GM12878 (cell line): ENCODE measurements around the gene ROBO1. TPM values are rescaled to one million over a fixed set of nuclear protein-coding genes. Genes with fewer than 3 reads are reported as not detected.

Experiments used
- ATAC-seq: fragments of 200-7000 bp; cut with Tn5 transposase; 3 replicates; pipeline ENCODE4 v1.9.1; 2020; ENCODE audit warnings: mild to moderate bottlenecking, moderate library complexity
- BruUV-seq: library from RNA; stranded (reverse); fragments of 400-500 nt; replicated peaks from 2 replicates; lab custom pipeline; 2021; lab: Mats Ljungman, UMichigan
- CTCF ChIA-PET: fragments of 300-600 bp; sonication (Branson Sonifier 250); formaldehyde crosslinking; extraction: SDS; loops from one replicate; lab custom pipeline; 2021; ENCODE audit warnings: inconsistent platforms; lab: Yijun Ruan, JAX
- POLR2A ChIA-PET: fragments of 350-600 bp; formaldehyde crosslinking; extraction: SDS; loops from one replicate; lab custom pipeline; 2021; ENCODE audit warnings: inconsistent platforms; lab: Charles Lee
- RAD21 ChIA-PET: fragments of 300-600 bp; sonication (Branson Sonifier 250); formaldehyde crosslinking; loops from one replicate; lab custom pipeline; 2023; ENCODE audit warnings: antibody characterized with exemption; ENCODE audit not compliant: unreplicated experiment; lab: Charles Lee
- SMC1A ChIA-PET: fragments of 300-600 bp; sonication (Branson Sonifier 250); formaldehyde crosslinking; loops from one replicate; lab custom pipeline; 2023; ENCODE audit not compliant: unreplicated experiment, uncharacterized antibody; lab: Charles Lee
- DNase-seq: peaks from one replicate; pipeline ENCODE4 v3.0.0-alpha.2; 2011; ENCODE audit warnings: low read depth, low spot score
- FAIRE-seq: peaks from 3 replicates; lab custom pipeline; 2011; peaks lifted over from hg19 to GRCh38; lab: Jason Lieb, UNC
- H2AFZ ChIP-seq: 2 replicates; pipeline ENCODE4 v1.6.0; 2011; ENCODE audit warnings: low read depth, low read length, control low read depth; ENCODE audit not compliant: control insufficient read depth
- H3K27ac ChIP-seq: 2 replicates; pipeline ENCODE4 v1.5.1; 2011; ENCODE audit warnings: control low read depth; ENCODE audit not compliant: control insufficient read depth, insufficient read depth
- H3K27me3 ChIP-seq, 2 experiments: replicated peaks in 1 of 2; 2 replicates each; pipeline versions ENCODE4 v1.6.0 to v1.6.1; 2011; ENCODE audit warnings: low read length in 1 of 2; ENCODE audit not compliant: control insufficient read depth in 2 of 2, insufficient read depth in 2 of 2
- H3K36me3 ChIP-seq, 2 experiments: 2 replicates each; pipeline ENCODE4 v1.5.1; 2011; ENCODE audit warnings: low read length in 1 of 2; ENCODE audit not compliant: control insufficient read depth in 2 of 2, insufficient read depth in 2 of 2
- H3K4me1 ChIP-seq: 2 replicates; pipeline ENCODE4 v1.6.1; 2011; ENCODE audit warnings: mild to moderate bottlenecking, low read length, moderate library complexity, mixed read lengths; ENCODE audit not compliant: control insufficient read depth, insufficient read depth
- H3K4me2 ChIP-seq: 2 replicates; pipeline ENCODE4 v1.6.0; 2011; ENCODE audit warnings: control low read depth; ENCODE audit not compliant: control insufficient read depth, insufficient read depth
- H3K4me3 ChIP-seq: fragments of 200-600 bp; sonication (generic); 2 replicates; pipeline ENCODE4 v1.5.1; 2016
- H3K79me2 ChIP-seq: 2 replicates; pipeline ENCODE4 v1.6.0; 2011; ENCODE audit warnings: low read length; ENCODE audit not compliant: control insufficient read depth, insufficient read depth
- H3K9ac ChIP-seq: 2 replicates; pipeline ENCODE4 v1.8.0; 2011; ENCODE audit warnings: low read length, control low read depth, mixed read lengths; ENCODE audit not compliant: control insufficient read depth, insufficient read depth
- H3K9me3 ChIP-seq: replicated peaks from 3 replicates; pipeline ENCODE4 v1.5.1; 2011; ENCODE audit warnings: mild to moderate bottlenecking, low read length; ENCODE audit not compliant: control insufficient read depth, insufficient read depth
- H4K20me1 ChIP-seq: 2 replicates; pipeline ENCODE4 v1.6.0; 2011; ENCODE audit not compliant: control insufficient read depth, insufficient read depth
- CBFB ChIP-seq: IDR thresholded peaks from 2 replicates; pipeline ENCODE4 v1.6.1; 2016; ENCODE audit warnings: antibody characterized with exemption, low read depth
- PAX5 ChIP-seq: IDR thresholded peaks from 2 replicates; pipeline ENCODE4 v1.6.1; 2011; ENCODE audit warnings: low read depth, low read length, borderline replicate concordance
- RCOR1 ChIP-seq: conservative IDR thresholded peaks from 2 replicates; pipeline ENCODE4 v1.6.1; 2012; ENCODE audit warnings: low read depth, low read length, improper control_type of control experiment
- RUNX3 ChIP-seq: IDR thresholded peaks from 2 replicates; pipeline ENCODE4 v1.6.1; 2012; ENCODE audit warnings: low read length, inconsistent platforms
- SIN3A ChIP-seq: IDR thresholded peaks from 2 replicates; pipeline ENCODE4 v1.6.1; 2012; ENCODE audit warnings: low read depth, low read length, improper control_type of control experiment
- ZNF384 ChIP-seq: IDR thresholded peaks from 2 replicates; pipeline ENCODE4 v1.6.1; 2012; ENCODE audit warnings: low read depth, mild to moderate bottlenecking, low read length, improper control_type of control experiment, borderline replicate concordance
- WGBS: methylation state at CpG from one replicate; pipeline ENCODE4 v1.1.6; 2016; ENCODE audit warnings: low lambda C conversion rate; ENCODE audit not compliant: insufficient replicate concordance, insufficient coverage; ENCODE audit errors: missing lambda C conversion rate; 5-methylcytosine and 5-hydroxymethylcytosine counted together
- in situ Hi-C: fragments of 300-500 bp; cut with MboI; formaldehyde crosslinking; loops from 9 replicates; pipeline ENCODE4 v1.14.3; 2018; ENCODE audit warnings: mixed read lengths
- intact Hi-C: fragments of 100-400 bp; cut with micrococcal nuclease; formaldehyde crosslinking; loops from one replicate; pipeline ENCODE4 v1.14.2; 2022; ENCODE audit not compliant: unreplicated experiment
- polyA plus RNA-seq, 11 experiments: library from polyadenylated mRNA; depleted of rRNA in 4 of 11; unstranded in 6 of 11; stranded (reverse) in 5 of 11; fragments of >200 nt; fragmentation: Nextera tagmentation in 4 of 11; fragmentation: Illumina TruSeq in 1 of 11; extraction: Ambion mirVana in 4 of 11; extraction: Trizol in 1 of 11; gene quantifications; 1 replicate in 1 of 11; 2 replicates in 10 of 11; pipeline versions ENCODE4 v1.2.1 to v1.2.3, GENCODE V29; 2011 to 2016; ENCODE audit warnings: inconsistent platforms in 2 of 11, missing spikeins in 2 of 11, low read depth in 1 of 11
- total RNA-seq, 4 experiments: library from RNA; depleted of rRNA in 3 of 4; stranded (reverse); fragments of >200 nt in 3 of 4; fragmentation: Illumina TruSeq in 1 of 4; extraction: Trizol in 1 of 4; gene quantifications; 2 replicates each; pipeline versions ENCODE4 v1.2.1 to v1.2.3, GENCODE V29; 2013 to 2021
- TF ChIP-seq, protein P1 (sequence below): fragments of 450-650 bp; IDR thresholded peaks from 2 replicates; pipeline ENCODE4 v1.6.1; 2017; ENCODE audit warnings: low read depth, mild to moderate bottlenecking, moderate library complexity
- TF ChIP-seq, protein P2 (sequence below): fragments of 450-650 bp; IDR thresholded peaks from 2 replicates; pipeline ENCODE4 v1.6.1; 2016; ENCODE audit warnings: mild to moderate bottlenecking
- TF ChIP-seq, protein P3 (sequence below): fragments of 450-650 bp; IDR thresholded peaks from 2 replicates; pipeline ENCODE4 v1.6.1; 2017; ENCODE audit warnings: borderline replicate concordance
- TF ChIP-seq, protein P4 (sequence below): fragments of 450-650 bp; IDR thresholded peaks from 2 replicates; pipeline ENCODE4 v1.6.1; 2016; ENCODE audit warnings: mild to moderate bottlenecking

ROBO1 gene
- total and polyA plus RNA-seq, 10 of the 15 experiments (the other 5 are each of a cell fraction or from before 2014, with no cell fraction given): 0.29 to 46.5 (median 1.2) TPM

DNA sequence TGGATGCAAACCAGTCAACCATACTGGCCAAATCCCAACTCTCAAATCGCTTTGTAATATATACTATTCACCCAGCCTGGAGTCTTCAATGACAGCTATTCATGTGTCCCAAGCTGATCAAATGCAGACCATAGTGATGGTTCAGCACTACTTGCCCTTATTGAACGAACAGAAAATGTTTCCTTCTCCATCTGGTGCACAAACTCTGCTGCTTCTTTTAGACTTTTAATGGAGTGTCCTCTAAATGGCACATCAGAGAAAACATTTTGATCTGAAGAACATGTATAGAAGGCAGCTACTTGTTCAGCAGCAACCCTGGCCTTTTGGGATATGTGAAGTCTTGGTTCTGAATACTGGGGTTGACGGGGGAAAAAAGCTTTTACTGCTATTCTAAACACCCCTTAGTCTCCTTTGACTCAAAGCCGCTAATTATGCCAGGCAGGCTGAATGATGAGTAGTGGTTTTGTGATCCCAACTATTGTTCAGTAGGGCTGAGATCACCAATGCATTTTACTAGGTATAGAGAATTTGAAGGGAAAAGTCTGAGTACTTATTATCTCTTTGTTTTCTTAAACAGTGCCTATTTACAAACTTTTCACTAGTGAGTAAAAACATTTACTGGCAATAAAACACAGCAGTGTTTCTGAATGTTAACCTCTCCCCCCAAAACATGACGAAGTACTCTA lies 781.2 kb downstream of the ROBO1 start:
- no peak overlapping the region for H3K9ac ChIP-seq
- H3K4me3 ChIP-seq: no peak overlapping the region
- DNase-seq: no peak
- ChIA-PET SMC1A (interaction anchor here (0.7 to 1.4 kb wide), 7 partner anchors 9 to 62 kb away, joined by 3 to 5 read pairs (median 4); no protein-coding TSS in a partner anchor), CTCF (interaction anchor here (1.0 to 1.1 kb wide), 3 partner anchors 13 to 341 kb away, joined by 3 read pairs; no protein-coding TSS in a partner anchor), RAD21 (interaction anchor here (0.9 to 3.3 kb wide), 7 partner anchors 13 to 326 kb away, joined by 3 to 9 read pairs (median 4); no protein-coding TSS in a partner anchor), POLR2A (no interaction called here)
- no peaks in the 10 kb centered on the region for H3K27me3 ChIP-seq
- H3K27ac ChIP-seq: no peak overlapping the region
- H3K4me1 ChIP-seq: no peaks in the 10 kb centered on the region
- TF ChIP-seq ZNF384: no peak
- TF ChIP-seq CBFB: no peak
- TF ChIP-seq, protein P1, sequence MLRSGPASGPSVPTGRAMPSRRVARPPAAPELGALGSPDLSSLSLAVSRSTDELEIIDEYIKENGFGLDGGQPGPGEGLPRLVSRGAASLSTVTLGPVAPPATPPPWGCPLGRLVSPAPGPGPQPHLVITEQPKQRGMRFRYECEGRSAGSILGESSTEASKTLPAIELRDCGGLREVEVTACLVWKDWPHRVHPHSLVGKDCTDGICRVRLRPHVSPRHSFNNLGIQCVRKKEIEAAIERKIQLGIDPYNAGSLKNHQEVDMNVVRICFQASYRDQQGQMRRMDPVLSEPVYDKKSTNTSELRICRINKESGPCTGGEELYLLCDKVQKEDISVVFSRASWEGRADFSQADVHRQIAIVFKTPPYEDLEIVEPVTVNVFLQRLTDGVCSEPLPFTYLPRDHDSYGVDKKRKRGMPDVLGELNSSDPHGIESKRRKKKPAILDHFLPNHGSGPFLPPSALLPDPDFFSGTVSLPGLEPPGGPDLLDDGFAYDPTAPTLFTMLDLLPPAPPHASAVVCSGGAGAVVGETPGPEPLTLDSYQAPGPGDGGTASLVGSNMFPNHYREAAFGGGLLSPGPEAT: no peak
- TF ChIP-seq RUNX3: no peak
- TF ChIP-seq, protein P2, sequence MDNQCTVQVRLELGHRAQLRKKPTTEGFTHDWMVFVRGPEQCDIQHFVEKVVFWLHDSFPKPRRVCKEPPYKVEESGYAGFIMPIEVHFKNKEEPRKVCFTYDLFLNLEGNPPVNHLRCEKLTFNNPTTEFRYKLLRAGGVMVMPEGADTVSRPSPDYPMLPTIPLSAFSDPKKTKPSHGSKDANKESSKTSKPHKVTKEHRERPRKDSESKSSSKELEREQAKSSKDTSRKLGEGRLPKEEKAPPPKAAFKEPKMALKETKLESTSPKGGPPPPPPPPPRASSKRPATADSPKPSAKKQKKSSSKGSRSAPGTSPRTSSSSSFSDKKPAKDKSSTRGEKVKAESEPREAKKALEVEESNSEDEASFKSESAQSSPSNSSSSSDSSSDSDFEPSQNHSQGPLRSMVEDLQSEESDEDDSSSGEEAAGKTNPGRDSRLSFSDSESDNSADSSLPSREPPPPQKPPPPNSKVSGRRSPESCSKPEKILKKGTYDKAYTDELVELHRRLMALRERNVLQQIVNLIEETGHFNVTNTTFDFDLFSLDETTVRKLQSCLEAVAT: no peak
- no peak for TF ChIP-seq SIN3A
- TF ChIP-seq, protein P3, sequence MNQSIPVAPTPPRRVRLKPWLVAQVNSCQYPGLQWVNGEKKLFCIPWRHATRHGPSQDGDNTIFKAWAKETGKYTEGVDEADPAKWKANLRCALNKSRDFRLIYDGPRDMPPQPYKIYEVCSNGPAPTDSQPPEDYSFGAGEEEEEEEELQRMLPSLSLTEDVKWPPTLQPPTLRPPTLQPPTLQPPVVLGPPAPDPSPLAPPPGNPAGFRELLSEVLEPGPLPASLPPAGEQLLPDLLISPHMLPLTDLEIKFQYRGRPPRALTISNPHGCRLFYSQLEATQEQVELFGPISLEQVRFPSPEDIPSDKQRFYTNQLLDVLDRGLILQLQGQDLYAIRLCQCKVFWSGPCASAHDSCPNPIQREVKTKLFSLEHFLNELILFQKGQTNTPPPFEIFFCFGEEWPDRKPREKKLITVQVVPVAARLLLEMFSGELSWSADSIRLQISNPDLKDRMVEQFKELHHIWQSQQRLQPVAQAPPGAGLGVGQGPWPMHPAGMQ: no peak
- no peak for TF ChIP-seq RCOR1
- no peak for TF ChIP-seq PAX5
- TF ChIP-seq, protein P4, sequence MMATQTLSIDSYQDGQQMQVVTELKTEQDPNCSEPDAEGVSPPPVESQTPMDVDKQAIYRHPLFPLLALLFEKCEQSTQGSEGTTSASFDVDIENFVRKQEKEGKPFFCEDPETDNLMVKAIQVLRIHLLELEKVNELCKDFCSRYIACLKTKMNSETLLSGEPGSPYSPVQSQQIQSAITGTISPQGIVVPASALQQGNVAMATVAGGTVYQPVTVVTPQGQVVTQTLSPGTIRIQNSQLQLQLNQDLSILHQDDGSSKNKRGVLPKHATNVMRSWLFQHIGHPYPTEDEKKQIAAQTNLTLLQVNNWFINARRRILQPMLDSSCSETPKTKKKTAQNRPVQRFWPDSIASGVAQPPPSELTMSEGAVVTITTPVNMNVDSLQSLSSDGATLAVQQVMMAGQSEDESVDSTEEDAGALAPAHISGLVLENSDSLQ: no peak
- H2AFZ ChIP-seq: no peak overlapping the region
- in situ Hi-C loops (no loop called here), intact Hi-C loops (loop anchor here (5.0 kb wide), 1 partner anchor 329 kb away; no protein-coding TSS in a partner anchor)
- ATAC-seq: no peak
- 40% methylated on average over 5 of the region's 5 CpGs for WGBS
- no peaks in the 10 kb centered on the region; the same call in 1 of the 2 replicates for H3K79me2 ChIP-seq
- BruUV-seq: no TSS peak
- FAIRE-seq: no peak
- H3K9me3 ChIP-seq: no peaks in the 10 kb centered on the region
- H3K4me2 ChIP-seq: no peak overlapping the region
- no peaks in the 10 kb centered on the region for H3K36me3 ChIP-seq
- H4K20me1 ChIP-seq: no peaks in the 10 kb centered on the region
